BLaER1 treated with 17β-estradiol and CSF1 and Interleukin-3, amounts not matched to agents 10 nM and 100 nM (cell line): ENCODE data around the gene TIMM23.
"Not testable (repeated sequence)": the region's sequence is repeated elsewhere in the genome, so short reads cannot be mapped to it uniquely, and the experiment has no call there.

Source experiments
- H3K27ac ChIP-seq, 11 experiments: shearing (Covaris generic); formaldehyde crosslinking; 2 replicates each; pipeline ENCODE4 v1.8.1; 2022
- H3K27me3 ChIP-seq, 11 experiments: shearing (Covaris generic); formaldehyde crosslinking; 2 replicates each; pipeline ENCODE4 v1.8.1; 2022
- H3K36me3 ChIP-seq, 11 experiments: shearing (Covaris generic); formaldehyde crosslinking; 2 replicates each; pipeline ENCODE4 v1.8.1; 2022
- H3K4me1 ChIP-seq, 10 experiments: shearing (Covaris generic); formaldehyde crosslinking; 2 replicates each; pipeline ENCODE4 v1.8.1; 2022
- H3K4me2 ChIP-seq, 11 experiments: shearing (Covaris generic); formaldehyde crosslinking; 2 replicates each; pipeline ENCODE4 v1.8.1; 2022
- H3K4me3 ChIP-seq, 10 experiments: shearing (Covaris generic); formaldehyde crosslinking; 2 replicates each; pipeline ENCODE4 v1.8.1; 2022
- H3K9ac ChIP-seq, 11 experiments: shearing (Covaris generic); formaldehyde crosslinking; 2 replicates each; pipeline ENCODE4 v1.8.1; 2022
- H3K9me3 ChIP-seq, 11 experiments: shearing (Covaris generic); formaldehyde crosslinking; replicated peaks in 1 of 11; 2 replicates each; pipeline ENCODE4 v1.8.1; 2022
- H4K20me1 ChIP-seq, 11 experiments: shearing (Covaris generic); formaldehyde crosslinking; 2 replicates each; pipeline ENCODE4 v1.8.1; 2022

Gene TIMM23

DNA sequence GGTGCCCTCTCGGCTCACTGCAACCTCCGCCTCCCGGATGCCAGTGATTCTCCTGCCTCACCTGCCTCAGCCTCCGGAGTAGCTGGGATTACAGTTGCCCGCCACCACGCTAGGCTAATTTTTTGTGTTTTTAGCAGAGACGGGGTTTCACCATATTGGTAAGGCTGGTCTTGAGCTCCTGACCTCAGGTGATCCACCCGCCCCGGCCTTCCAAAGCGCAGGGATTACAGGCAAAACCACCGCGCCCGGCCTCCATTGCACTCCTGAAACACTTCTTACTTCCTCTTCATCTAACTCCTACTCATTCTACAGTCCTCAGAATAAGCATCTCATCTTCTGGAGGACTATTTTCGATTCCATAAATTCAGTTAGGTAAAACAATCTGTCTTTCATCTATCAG is 1.3 kb upstream of the TIMM23 start:
- H3K27me3 ChIP-seq, H3K9me3 ChIP-seq: not testable (repeated sequence)
- Histone ChIP-seq H3K4me1 (peaks cover 12 to 36% (median 22%) of the 10 kb centered on the region in 10 experiments), H3K4me3 (peak overlapping the region; percentile 70 to 88 (median 82)), H3K36me3 (peaks cover 9 to 11% (median 10%) of the 10 kb centered on the region in 11 experiments; a peak in 18 of 22 replicates), H3K4me2 (peak overlapping the region; percentile 58 to 87 (median 84)), H4K20me1 (peaks cover 0 to 62% (median 29%) of the 10 kb centered on the region in 11 experiments; a peak in 14 of 22 replicates), H3K27ac (peak overlapping the region in 7 of 11 experiments; percentile 25 to 87 (median 82); a peak in 7 of 22 replicates), H3K9ac (peak overlapping the region; percentile 84 to 90 (median 87))

GRCh38 chr10:45971742-45972105 is 565 bp upstream of the TIMM23 start:
- Histone ChIP-seq H3K4me1 (peaks cover 12 to 32% (median 22%) of the 10 kb centered on the region in 10 experiments), H3K4me2 (peak overlapping the region; percentile 58 to 87 (median 84)), H3K4me3 (peak overlapping the region; percentile 70 to 88 (median 82)), H4K20me1 (peaks cover 0 to 68% (median 29%) of the 10 kb centered on the region in 11 experiments; a peak in 14 of 22 replicates), H3K9ac (peak overlapping the region; percentile 84 to 90 (median 87)), H3K36me3 (peaks cover 9 to 18% (median 11%) of the 10 kb centered on the region in 11 experiments; a peak in 19 of 22 replicates), H3K27ac (peak overlapping the region; percentile 42 to 87 (median 84); a peak in 20 of 22 replicates)
- H3K9me3 ChIP-seq, H3K27me3 ChIP-seq: not testable (repeated sequence)

DNA sequence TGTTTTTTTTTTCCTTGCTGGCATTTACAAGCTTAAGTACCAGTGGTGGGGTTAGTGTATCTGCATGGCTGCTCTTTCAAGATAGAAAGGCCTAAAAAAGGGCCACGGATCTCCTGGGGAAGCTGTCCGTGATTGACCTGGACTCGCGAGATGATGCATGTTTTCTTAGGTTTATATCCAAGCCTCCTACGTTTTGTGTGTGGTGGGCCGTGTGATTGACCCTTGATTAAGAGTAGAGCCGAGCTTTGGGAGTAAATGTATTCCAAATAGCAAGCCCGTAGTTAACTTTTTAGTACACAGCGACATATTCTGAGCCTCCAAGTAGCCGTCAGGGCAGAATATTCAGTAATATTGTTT is 502 bp downstream of the TIMM23 start:
- Histone ChIP-seq H4K20me1 (peaks cover 0 to 72% (median 29%) of the 10 kb centered on the region in 11 experiments; a peak in 14 of 22 replicates), H3K4me1 (peaks cover 12 to 27% (median 22%) of the 10 kb centered on the region in 10 experiments), H3K4me2 (peak overlapping the region; percentile 77 to 90 (median 83)), H3K4me3 (peak overlapping the region; percentile 70 to 88 (median 82)), H3K9ac (peak overlapping the region; percentile 84 to 90 (median 87)), H3K27ac (peak overlapping the region; percentile 61 to 87 (median 84)), H3K36me3 (peaks cover 12 to 26% (median 17%) of the 10 kb centered on the region in 11 experiments; a peak in 20 of 22 replicates)
- H3K9me3 ChIP-seq, H3K27me3 ChIP-seq: not testable (repeated sequence)

- Histone ChIP-seq H3K36me3 (peaks cover 16 to 35% (median 23%) of the 10 kb centered on the region in 11 experiments; a peak in 20 of 22 replicates), H4K20me1 (peaks cover 0 to 73% (median 32%) of the 10 kb centered on the region in 11 experiments; a peak in 14 of 22 replicates), H3K27ac (0 out of 22 replicates have a peak overlapping the region, but pooled peaks of 1 of the 11 experiments have one; percentile 23), H3K4me3 (peak overlapping the region in 7 of 10 experiments; percentile 34 to 84 (median 82); a peak in 12 of 20 replicates), H3K4me1 (peaks cover 12 to 27% (median 22%) of the 10 kb centered on the region in 10 experiments), H3K4me2 (peak overlapping the region; percentile 61 to 90 (median 83); a peak in 21 of 22 replicates), H3K9ac (peak overlapping the region; percentile 50 to 89 (median 87); a peak in 15 of 22 replicates)
- H3K9me3 ChIP-seq, H3K27me3 ChIP-seq: not testable (repeated sequence)
These were observed 1.8 kb downstream of the TIMM23 start for GRCh38 chr10:45974041-45974440.

DNA sequence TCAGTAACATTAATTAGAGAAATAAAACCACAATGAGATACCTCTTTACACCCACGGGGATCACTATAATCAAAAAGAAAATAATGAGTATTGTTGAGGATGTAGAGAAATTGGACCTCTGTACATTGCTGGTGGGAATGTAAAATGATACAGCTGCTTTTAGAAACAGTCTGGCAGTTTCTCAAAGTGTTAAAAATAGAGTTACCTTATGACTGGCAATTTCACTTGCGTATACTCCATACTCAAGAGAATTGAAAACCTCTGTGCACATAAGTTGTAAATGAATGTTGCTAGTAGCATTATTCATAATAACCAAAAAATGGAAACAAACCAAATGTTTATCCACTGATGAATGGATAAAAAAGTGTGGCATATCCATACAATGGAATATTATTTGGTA is 6.3 kb downstream of the TIMM23 start:
- not testable (repeated sequence) for H3K4me3 ChIP-seq, H3K27ac ChIP-seq, H3K9me3 ChIP-seq, H3K9ac ChIP-seq, H3K4me2 ChIP-seq, H3K27me3 ChIP-seq
- Histone ChIP-seq H3K36me3 (peaks cover 16 to 51% (median 24%) of the 10 kb centered on the region in 11 experiments; a peak in 20 of 22 replicates), H3K4me1 (peaks cover 2 to 10% (median 9%) of the 10 kb centered on the region in 10 experiments; a peak in 18 of 20 replicates), H4K20me1 (peaks cover 0 to 84% (median 43%) of the 10 kb centered on the region in 11 experiments; a peak in 14 of 22 replicates)

- peaks cover 0 to 70% (median 34%) of the 10 kb centered on the region in 11 experiments; a peak in 12 of 22 replicates for H4K20me1 ChIP-seq
- not testable (repeated sequence) for H3K27ac ChIP-seq, H3K4me2 ChIP-seq, H3K4me3 ChIP-seq, H3K9ac ChIP-seq, H3K27me3 ChIP-seq, H3K4me1 ChIP-seq, H3K9me3 ChIP-seq
- peaks cover 20 to 60% (median 27%) of the 10 kb centered on the region in 11 experiments; a peak in 20 of 22 replicates for H3K36me3 ChIP-seq
These were observed 9.1 kb downstream of the TIMM23 start for GRCh38 chr10:45981367-45981766.

- peaks cover 14 to 63% (median 32%) of the 10 kb centered on the region in 11 experiments for H3K36me3 ChIP-seq
- H3K4me3 ChIP-seq, H3K27ac ChIP-seq: not testable (repeated sequence)
These were observed 11.4 kb downstream of the TIMM23 start for GRCh38 chr10:45983538-45984186.

DNA sequence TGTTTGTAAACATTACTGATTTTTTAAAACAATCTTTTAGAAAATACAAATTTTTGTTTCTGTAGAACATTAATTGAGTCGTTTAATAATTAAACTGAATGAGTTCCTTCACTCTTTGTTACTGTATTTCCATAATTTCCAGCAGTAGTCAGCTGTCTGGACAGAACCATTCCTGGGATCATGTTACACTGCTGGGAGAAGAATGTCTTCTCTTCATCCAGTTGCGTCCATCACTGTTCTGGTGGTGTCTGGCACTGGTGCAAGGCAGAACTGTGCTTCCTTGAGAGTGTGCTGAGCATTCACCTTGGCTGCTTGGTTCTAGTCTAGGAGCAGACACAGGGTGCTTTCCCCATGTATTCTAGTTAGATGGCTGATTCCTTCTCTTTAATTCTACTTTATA is 12.2 kb downstream of the TIMM23 start:
- not testable (repeated sequence) for H3K4me3 ChIP-seq, H3K27ac ChIP-seq, H3K9me3 ChIP-seq, H3K27me3 ChIP-seq, H3K9ac ChIP-seq, H3K4me2 ChIP-seq, H3K4me1 ChIP-seq
- Histone ChIP-seq H3K36me3 (peaks cover 14 to 63% (median 39%) of the 10 kb centered on the region in 11 experiments), H4K20me1 (peaks cover 0 to 68% (median 19%) of the 10 kb centered on the region in 11 experiments; a peak in 11 of 22 replicates)

More at GRCh38 chr10:45983538-45984186, 11.4 kb downstream of the TIMM23 start:
- H3K9ac ChIP-seq, H3K9me3 ChIP-seq, H3K4me2 ChIP-seq, H3K4me1 ChIP-seq, H3K27me3 ChIP-seq: not testable (repeated sequence)
- H4K20me1 ChIP-seq, result peaks cover 0 to 70% (median 24%) of the 10 kb centered on the region in 11 experiments; a peak in 13 of 22 replicates

GRCh38 chr10:45985590-45985989 is 13.3 kb downstream of the TIMM23 start:
- H3K4me1 ChIP-seq, H3K9ac ChIP-seq, H3K4me3 ChIP-seq, H3K27me3 ChIP-seq, H3K4me2 ChIP-seq, H3K27ac ChIP-seq, H3K9me3 ChIP-seq: not testable (repeated sequence)
- H3K36me3 ChIP-seq, result peaks cover 18 to 74% (median 49%) of the 10 kb centered on the region in 11 experiments
- peaks cover 0 to 63% (median 15%) of the 10 kb centered on the region in 11 experiments; a peak in 11 of 22 replicates for H4K20me1 ChIP-seq
